Activated CD4-positive, alpha-beta T cell treated with anti-CD3 and anti-CD28 coated beads, Interleukin-2, amount 50 U/mL, for 4 hours (primary cell): ENCODE measurements around the gene SPANXN2.
"Not testable (repeated sequence)": the region's sequence is repeated elsewhere in the genome, so short reads cannot be mapped to it uniquely, and the experiment has no call there.

Source experiments
- DNase-seq, 2 experiments: peaks; one replicate each; pipeline ENCODE4 v3.0.0-alpha.2; 2020

Gene SPANXN2, protein sequence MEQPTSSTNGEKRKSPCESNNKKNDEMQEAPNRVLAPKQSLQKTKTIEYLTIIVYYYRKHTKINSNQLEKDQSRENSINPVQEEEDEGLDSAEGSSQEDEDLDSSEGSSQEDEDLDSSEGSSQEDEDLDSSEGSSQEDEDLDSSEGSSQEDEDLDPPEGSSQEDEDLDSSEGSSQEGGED

DNA sequence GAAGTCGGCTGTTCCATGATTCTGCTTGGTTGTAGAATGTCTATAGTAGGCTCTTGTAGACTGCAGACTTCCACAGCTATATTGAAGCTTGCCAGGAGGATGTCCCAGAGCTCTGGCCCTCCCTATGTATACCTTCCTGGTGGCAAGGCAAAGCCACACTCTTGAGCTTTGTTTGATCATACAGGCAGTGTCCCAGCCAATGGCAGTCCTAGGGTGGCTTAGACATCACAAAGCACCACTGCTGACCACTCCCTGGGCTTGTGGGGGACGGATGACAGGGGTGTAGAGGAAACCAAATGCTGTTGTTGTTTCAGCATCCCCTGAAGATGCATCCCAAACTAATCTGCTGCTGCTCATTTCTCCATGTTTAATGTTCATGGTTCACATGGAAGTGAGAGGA lies at the start of gene SPANXN2:
TSS of gene SPANXN2 (minus strand) at position 101 of the 400 bp plus-strand sequence. CDS start at position 17, 84 bp downstream.
- not testable (repeated sequence) for DNase-seq

DNA sequence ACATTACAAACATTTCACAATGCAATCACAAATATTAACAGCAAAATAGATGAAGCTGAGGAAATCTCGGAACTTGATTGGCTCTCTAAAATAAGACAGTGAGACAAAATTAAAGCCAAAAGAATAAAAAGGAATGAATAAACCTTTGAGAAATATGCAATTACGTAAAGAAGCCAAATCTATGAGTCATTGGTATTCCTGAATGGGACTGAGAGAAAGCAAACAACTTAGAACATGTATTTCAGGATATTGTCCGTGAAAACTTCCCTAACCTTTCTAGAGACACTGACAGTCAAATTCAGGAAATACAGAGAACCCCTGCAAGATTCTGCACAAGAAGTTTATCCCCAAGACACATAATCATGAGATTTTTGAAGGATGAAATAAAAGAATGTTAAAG lies 48.4 kb upstream of the SPANXN2 start:
- DNase-seq = no peak

DNA sequence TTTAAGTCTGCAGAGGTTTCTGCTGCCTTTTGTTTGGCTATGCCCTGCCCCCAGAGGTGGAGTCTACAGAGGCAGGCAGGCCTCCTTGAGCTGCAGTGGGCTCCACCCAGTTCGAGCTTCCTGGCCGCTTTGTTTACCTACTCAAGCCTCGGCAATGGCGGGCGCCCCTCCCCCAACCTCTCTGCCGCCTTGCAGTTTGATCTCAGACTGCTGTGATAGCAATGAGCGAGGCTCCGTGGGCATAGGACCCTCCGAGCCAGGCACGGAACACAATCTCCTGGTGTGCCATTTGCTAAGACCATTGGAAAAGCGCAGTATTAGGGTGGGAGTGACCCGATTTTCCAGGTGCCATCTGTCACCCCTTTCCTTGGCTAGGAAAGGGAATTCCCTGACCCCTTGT lies 47.2 kb upstream of the SPANXN2 start:
- DNase-seq = not testable (repeated sequence)

DNA sequence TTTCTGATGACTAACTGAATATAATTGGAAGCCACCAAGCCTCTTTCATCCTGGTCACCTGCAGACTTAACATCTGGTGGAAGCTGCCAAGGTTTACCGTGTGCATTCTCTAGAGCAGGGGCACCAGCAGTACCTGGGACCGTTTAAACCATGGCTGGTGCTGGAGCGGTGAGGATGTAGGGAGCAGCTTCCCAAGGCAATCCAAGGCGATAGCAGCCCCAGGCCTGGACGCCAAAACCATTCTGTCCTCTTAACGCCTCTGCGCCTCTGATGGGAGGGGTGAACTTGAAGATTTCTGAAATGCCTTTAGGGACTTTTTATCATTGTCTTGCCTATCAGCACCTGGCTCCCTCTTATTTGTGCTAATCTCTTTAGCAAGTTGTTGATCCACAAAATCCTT lies 37.3 kb upstream of the SPANXN2 start:
- DNase-seq = no peak

DNA sequence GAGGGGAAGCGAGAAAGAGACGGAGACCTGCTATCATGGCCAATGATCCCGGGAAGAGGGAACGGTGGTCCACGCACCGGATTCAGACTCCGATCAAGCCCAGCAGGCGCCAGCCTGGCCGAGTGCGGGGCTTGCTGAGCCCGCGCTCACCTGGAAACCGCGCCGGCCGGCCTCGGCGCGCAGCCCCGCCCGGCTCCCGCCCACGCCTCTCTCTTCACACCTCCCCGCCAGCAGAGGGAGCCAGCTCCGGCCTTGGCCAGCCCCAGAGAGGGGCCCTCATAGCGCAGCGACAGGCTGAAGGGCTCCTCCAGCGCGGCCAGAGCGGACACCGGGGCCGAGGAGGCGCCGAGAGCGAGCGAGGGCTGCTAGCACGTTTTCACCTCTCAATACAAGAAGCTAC lies 36.8 kb upstream of the SPANXN2 start:
- DNase-seq = no peak

DNA sequence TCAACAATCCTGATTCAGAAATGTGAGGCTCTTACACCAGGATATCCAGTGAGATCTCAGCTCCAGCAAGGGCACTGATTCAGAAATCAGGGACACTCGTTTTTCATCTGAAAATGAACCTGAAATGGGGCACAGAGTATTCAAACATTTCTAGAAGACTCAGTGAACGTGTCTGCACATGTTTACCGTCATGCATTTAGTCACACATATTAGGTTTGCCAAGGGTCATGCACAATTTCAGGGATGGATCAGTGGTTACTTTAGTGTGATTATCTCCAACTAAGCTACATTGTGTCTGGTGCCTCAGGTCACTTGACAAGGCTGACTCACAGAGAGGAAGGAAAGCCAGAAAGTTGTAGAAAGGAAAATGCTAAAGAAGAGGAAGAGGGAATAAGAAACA lies 33.6 kb upstream of the SPANXN2 start:
- DNase-seq = no peak

DNA sequence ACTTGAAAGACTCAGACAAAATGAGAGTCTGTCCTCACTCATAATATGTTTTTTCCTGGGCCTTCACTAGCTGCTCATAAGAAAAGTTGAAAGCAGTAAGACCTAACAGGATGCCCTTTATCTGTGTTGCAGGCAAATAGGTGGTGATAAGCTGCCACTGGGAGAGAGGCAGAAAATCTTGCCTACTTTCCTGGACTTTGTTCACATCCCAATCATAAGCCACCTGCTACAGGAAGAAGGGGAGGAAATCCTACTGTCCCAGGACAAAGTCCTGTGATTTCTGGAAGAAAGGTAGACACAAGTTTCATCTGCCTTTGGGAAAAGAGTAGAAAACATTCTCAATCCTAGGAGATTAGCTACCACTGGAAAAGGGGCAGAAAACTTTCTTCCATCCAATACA lies 13.3 kb upstream of the SPANXN2 start:
- no peak for DNase-seq

DNA sequence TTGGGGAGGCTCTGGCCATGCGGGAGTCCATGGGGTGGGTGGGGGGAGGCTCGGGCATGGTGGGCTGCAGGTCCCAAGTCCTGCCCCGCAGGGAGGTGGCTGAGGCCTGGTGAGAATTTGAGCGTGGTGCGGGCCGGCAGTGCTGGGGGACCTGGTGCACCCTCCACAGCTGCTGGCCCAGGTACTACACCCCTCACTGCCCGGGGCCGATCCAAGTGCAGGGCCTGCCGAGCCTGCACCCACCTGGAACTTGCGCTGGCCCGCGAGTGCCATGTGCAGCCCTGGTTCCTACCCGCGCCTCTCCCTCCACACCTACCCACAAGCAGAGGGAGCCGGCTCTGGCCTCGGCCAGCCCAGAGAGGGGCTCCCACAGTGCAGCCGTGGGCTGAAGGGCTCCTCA lies 5.7 kb upstream of the SPANXN2 start:
- DNase-seq = no peak

DNA sequence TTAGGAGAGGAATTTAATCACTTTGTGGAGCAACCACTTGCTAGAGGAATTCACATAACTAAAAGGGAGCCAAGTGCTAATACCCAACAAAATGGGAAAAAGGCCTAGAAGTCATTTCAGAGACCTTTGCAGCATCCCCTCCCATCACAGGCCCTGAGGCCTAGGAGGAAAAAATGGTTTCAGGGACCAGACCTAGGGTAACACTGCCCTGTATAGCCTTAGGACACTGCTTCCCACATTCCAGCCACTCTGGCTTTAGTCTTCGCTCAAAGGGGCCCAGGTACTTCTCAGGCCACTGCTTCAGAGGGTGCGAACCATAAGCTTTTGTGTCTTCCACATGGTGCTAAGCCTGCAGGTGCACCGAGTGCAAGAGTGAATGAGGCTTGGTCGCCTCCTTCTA lies 19.1 kb downstream of the SPANXN2 start:
- no peak for DNase-seq

DNA sequence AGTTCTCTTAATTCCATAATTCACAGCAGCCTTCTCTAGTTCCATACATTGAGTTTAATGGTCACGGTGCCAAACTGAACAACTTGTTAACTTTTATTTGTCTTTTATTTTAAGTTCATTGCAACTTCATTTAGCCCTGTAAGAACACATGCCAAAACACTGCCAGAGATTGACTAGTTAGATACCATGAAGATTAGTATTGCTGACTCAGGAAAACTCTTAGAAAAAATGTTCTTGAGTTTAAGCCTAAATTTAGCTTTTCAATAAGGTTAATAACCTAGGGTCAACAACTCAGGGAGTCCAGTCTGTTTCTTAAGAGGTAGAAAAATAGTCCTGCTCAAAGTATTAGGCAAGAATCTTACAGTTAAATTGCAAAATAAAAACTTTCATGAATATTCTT lies 25.7 kb downstream of the SPANXN2 start:
- no peak for DNase-seq

DNA sequence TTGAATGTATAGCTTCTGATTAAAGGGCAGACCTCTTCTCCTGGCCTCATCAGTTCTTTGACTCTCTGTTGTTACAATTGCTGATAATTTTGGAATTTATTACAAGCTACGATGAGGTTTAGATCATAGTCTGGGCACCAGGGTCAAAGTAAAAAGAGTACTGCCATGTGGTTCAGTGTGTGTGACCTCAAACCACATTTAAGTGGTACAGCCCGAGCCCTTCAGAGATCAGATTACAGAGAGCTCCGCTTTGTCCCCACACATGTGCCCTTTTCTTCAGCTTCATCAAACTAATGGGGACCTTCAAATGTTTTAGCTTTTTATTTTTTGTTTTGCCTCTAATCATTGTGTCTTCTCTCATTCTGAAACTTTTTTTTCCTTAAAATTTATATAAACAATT lies 37.1 kb downstream of the SPANXN2 start:
- no peak for DNase-seq

DNA sequence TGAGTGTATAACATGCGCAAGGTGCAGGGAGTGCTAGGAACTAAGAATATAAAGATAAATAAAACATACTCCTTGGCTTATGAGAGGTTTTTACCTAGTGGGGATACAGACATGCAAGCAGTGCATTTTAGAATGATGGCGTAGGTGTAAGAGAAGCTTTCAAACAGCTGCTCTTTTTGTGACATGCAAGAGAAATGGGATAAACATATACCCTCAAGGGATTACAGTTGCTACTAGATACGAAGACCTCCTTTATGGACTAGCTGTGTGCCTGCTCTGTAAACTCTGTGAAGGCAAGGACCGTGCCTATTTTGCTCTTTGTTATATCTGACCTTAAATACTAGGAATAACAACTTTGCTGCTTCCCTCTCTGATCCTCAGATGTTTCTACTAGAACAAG lies 45.6 kb downstream of the SPANXN2 start:
- no peak for DNase-seq

DNA sequence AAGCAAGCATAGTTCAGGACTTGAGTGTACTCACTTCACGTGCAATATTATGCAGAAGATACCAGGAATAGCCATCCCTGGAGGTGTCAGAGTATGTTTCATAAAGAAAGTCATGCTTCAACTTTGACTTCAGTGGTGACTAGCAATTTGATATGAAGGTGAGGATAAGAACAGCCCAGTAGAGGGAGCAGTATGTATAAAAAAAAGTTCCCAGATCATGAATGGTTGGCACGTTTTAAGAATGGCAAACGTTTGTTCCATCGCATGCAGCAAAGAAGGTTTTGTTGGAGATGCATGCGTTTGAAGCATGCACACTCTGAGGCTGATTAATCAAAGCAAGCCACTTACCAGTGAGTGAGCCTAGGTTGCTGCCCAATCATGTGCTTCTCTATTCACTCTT lies 51.2 kb downstream of the SPANXN2 start:
- no peak for DNase-seq

DNA sequence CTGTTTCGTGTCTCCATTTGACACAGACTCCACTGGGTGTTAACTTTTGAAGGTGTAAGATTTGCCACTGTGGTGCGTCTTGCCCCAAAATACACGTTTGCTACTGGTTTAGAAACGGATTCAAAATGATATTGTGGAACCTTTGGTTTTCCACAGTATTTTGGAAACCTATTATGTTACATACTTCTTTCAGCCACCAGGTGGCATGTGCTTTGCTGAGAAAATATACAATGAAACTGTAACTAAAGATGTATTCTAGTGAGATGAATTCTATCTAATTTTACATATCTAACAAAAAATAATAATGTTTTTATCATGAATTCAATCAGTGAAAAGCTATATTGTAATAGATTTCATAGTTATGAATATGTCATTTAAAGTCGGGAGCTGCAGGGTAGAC lies 56.2 kb downstream of the SPANXN2 start:
- no peak for DNase-seq

DNA sequence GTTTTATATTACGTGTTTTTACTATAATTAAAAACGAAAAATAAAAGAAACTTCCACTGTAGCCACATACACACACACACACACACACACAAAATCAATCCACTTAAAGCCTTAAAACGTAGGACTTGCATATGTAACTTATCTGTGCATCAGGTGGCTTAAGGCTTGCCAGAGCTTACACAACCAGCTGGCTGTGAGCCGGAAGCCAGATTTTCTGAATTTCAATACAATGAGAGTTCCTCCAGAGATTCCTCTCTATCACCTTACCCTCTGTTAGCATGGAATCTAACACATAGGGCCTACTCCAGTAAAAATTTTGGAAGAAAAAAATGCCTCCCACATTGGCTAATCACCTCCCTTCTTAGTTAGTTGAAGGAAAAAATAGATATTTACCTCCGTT lies 56.8 kb downstream of the SPANXN2 start:
- no peak for DNase-seq
